Stimulated activated CD4-positive, alpha-beta T cell treated with anti-CD3 and anti-CD28 coated beads, TNF-alpha, amount 100 ng/mL, for 48 hours (primary cell): ENCODE results near the gene SLC2A13.

Experiments
- DNase-seq, 3 donors: peaks; one replicate each; pipeline ENCODE4 v3.0.0-alpha.2; 2020; ENCODE audit warnings: low read depth in 3 of 3

The SLC2A13 gene

GRCh38 chr12:40105515-40106201 is at the start of gene SLC2A13:
TSS of gene SLC2A13 (minus strand) at chr12:40106081. CDS start at chr12:40105808, 273 bp downstream.
- DNase-seq, result peak; percentile 40 to 63 (median 53)

DNA sequence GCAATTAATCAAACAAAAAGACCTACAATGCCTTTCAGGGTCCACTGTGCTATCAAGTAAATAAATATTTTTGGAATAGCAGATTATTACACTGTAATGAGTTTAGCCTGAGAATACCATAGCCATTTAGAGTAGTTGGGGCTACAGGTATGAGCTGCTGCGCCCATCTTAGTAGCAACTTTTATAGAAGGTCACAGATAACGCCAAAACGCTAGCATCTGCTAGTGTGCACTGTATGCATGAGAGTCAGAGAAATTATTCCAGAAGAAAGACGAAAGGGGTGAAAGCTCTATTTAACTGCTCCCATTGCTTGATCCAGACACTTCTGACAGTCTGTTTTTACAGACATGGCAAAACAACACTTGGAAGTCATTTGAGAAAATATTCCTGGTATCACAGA is 48.5 kb upstream of the SLC2A13 start:
- no peak for DNase-seq

DNA sequence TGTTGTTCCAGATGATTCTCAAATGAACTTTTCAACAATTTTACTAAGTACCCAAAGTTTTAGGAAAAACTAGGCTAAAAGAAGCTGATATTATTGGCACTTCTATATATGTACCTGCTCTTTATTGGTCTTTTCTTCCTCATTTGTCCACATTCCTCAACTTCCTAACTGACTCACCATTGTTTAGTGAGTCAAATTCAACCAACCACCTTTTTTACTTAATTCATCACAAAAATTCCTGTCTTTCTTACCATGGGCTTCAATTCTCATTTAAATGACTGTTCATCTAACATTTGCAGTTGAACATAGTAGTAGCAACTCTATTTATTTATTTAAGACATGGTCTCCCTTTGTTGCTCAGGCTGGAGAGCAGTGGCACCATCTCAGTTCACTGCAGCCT is 47.6 kb upstream of the SLC2A13 start:
- DNase-seq, result no peak

DNA sequence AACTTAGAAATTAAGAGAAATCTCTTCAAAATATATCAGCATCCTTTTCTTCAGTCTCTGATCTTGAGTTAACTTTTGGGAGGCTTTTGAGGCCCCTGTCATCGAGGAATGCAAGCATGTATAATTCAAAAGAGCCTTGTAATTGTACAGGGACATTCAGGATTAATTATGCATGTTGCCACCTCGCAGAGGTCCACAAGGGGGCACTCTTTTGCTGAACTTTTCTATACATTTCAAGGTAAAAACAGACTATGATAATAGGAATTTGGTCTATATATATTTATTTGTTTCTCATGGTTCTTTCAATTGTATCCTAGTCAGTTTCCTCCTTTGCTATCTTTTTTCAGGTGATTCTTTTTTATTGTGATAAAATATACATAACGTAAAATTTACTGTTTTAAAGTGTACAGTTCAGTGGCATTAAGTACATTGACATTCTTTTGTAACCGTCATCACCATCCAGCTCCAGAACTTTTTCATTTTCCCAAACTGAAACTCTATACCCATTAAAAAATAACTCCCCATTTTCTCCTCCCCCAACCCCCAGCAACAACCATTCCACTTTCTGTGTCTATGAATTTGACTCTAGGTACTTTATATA is 47.0 kb upstream of the SLC2A13 start:
- DNase-seq, result peak in 2 of 3 donors; percentile 24 to 29

DNA sequence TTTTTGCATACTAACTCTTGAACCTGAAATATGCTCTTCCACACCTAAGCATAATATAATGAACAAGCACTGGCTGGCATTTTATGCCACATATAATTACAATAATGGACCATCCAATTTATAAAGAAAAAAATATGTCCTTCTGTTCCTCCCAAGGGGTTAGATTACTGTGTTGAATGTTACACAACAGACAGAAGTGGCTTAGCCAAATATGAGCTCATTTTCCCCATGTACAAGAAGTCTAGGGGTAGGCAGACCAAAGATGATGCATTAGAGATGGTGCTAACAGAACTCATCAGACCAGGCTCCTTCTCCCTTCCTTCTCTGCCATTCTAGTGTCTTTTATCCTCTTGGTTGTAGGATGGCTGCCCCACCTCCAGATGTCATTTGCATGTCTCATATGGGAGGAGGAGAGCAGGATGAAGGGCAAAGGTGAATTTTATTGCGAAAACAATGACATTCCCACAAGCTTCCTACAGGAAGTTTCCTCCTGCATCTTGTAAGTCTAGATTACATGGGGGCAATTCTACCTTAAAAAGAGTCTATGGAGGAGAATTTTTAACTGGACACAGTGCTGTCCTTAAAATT is 43.9 kb upstream of the SLC2A13 start:
- no peak for DNase-seq

GRCh38 chr12:40146800-40147797 is 41.2 kb upstream of the SLC2A13 start:
- no peak for DNase-seq

- no peak for DNase-seq
These were observed 40.0 kb upstream of the SLC2A13 start for GRCh38 chr12:40145896-40146295.

DNA sequence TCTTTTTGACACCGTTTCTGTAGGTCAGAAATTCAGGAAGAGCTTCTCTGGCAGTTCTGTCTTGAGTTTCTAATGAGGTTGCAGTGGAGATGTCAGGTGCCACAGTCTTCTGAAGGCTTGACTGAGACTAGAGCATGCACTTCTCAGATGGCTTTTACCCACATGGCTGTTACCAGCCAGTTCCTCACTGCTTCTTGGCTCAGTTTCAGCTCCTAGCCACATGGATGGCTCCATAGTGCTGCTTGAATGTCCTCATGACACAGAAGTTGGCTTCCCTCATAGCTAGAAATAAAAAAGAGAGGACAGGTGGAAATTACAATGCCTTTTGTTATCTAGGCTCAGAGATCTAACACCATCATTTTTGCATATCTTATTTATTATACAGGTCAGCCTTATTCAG is 38.1 kb upstream of the SLC2A13 start:
- no peak for DNase-seq

DNA sequence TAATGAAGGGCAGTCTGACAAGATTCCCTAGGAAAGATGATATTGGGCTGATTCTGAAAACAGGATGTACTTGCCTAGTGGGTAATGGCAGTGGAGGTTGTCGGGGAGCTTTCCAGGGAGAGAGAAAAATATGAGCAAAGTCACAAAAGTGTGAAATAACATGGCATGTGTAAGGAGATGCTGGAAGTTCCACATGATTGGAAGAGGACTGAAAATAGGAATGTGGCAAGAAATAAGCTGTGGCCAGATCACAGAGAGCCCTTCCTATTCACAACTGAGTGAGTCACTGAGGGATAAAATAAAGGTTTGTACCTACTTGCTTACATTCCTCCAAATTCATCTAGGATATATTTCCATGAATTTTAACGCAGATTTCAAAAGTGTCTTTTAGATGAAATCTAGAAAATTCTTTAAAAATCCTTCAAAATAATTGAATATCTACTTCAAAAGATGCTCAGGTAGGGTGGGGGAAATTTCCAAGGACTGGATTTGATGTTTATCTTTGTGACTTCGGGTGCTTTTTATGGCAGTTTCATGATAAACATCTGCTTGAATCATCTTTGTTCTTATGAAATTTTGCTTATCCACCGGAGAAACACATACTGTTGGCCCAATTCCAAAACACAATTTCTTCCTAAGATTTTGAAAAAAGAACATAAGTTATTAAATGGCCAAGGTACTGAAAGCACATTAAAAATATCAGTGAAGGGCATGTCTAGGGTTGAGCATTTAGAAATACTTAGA is 36.3 kb upstream of the SLC2A13 start:
- DNase-seq, result no peak

DNA sequence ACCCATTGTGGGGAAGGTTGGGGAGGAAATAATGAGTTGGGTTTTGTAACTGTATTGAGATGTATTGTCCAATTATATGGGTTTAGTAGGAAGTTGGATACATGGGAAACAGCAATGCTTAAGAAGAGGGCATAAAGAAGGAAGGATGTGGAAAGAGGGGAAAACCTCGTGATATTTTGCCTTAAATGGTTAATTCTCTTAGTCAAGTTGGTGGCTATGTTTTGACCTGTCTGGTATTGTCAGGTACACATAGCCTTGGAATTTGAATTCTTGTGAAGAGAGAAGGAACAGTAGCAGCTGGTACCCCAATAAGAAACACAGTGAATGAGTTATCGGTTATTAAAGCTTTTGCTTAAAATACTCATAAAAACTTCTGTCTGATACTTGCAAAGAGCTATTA is 32.6 kb upstream of the SLC2A13 start:
- DNase-seq, result no peak

DNA sequence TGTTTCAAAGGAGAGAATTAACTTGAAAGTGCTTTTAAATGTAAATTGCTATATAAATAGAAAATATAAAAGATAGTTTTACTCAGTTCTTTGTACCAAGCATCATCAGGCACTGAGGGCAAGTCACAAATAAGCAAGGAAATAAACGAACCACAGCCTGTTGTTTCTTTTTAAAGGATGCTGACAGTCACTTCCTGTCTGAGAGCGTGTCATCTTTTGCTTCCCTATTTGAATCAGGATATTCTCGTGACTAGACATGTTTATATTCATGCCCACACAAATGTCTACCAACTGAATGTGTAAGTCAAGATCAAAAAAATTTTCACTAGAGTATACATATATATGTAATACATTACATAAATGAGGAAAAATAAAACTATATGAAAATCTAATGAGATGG is 31.4 kb upstream of the SLC2A13 start:
- no peak for DNase-seq

DNA sequence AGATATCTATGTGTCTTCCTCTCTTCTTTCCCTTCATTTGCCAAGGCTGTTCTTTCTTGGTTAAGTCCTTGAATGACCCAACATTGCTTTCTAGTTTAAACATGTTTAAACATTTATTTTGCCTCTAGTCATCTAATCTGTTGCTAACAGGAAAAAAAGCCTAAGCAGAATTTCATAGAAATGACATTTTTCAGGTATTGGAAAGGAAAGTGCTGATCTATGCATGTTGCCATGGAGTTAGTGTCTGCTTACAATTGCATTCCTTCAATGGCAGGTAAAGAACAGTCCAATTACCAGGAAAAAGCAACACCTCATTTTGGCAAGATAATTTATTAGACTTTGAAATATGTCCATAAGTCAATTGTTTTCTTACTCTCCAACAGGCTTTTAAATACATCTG is 21.5 kb upstream of the SLC2A13 start:
- no peak for DNase-seq

GRCh38 chr12:40123496-40123895 is 17.6 kb upstream of the SLC2A13 start:
- no peak for DNase-seq

DNA sequence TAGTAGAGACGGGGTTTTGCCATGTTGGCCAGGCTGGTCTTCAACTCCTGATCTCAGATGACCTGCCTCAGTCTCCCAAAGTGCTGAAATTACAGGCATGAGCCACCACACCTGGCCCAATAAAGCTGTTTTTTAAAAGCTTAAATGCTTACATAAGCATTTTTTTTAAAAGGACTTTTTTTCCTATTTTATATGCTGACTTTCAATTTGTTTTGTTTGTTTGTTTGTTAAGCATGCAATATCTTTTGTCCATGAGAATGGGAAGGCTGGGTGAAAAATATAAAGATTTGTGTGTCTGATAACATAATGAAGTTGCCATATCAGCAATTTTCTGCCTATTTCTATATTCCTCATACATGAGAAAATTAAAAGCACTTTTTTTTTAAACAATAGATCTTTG is 17.0 kb upstream of the SLC2A13 start:
- no peak for DNase-seq

DNA sequence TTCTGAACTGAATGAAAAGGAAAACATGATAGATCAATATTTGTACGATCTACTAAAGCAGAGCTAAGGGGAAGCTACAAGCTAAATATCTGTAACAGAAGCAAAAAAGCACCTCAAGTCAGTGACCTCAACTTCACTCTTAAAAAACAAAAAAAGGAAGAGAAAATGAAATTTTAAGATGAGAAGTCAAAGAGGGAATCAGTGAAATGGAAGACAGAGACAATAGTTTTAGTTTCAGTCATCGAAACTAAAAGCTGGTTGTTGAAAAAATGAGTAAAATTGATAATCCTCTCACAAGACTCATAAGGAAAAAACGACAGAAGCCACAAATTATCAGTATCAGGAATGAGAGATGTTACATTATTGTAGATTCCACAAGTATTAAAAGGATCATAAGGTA is 11.9 kb upstream of the SLC2A13 start:
- DNase-seq, result no peak

DNA sequence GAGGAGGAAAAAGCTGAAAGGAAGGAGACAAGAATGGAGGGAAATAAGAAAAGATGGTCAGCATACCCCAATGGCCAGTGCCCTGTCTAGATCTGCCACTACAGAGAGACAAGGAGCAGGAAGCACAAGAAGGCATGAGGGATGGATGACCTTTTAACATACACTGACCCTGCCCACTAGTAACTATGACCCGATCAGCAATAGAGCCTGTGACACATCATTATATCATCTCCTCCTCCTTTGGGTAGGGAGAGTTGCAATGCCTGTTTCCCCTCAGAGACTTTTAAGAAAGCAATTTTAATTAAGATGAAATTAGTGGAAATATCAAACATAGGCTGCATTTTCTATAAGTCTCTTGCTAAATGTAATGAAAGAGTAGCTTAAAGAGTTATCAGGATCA is 4.7 kb upstream of the SLC2A13 start:
- no peak for DNase-seq

DNA sequence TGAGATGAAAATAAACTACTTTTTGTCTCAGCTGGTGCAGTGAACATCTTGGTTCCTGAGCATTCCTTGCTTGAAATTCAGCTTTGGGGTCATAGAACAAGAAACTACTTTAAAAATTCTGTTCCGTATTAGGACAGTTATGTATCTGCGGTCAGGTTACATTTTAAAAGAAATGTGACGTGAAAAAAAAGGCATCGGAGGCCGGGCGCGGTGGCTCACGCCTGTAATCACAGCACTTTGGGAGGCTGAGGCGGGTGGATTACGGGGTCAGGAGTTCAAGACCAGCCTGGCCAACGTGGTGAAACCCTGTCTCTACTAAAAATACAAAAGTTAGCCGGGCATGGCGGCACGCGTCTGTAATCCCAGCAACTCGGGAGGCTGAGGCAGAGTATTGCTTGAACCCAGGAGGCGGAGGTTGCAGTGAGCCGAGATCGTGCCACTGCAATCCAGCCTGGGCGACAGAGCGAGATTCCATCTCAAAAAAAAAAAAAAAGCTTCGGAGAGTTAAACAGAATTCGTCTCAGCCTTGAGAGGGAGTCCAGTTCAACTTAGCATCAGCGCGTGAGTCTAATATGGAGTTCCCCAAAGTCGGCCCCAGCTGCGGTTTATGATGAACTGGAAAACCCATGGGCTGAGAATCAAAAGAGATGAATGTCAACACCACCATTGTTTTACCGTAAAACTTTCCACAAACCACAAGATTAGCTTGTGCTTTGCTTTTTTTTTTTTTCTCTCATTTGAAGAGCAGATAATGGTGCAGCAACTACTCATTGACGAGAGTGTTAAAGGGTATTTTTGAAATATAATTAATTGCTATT is 2.1 kb upstream of the SLC2A13 start:
- peak; percentile 16 to 26 (median 24) for DNase-seq

DNA sequence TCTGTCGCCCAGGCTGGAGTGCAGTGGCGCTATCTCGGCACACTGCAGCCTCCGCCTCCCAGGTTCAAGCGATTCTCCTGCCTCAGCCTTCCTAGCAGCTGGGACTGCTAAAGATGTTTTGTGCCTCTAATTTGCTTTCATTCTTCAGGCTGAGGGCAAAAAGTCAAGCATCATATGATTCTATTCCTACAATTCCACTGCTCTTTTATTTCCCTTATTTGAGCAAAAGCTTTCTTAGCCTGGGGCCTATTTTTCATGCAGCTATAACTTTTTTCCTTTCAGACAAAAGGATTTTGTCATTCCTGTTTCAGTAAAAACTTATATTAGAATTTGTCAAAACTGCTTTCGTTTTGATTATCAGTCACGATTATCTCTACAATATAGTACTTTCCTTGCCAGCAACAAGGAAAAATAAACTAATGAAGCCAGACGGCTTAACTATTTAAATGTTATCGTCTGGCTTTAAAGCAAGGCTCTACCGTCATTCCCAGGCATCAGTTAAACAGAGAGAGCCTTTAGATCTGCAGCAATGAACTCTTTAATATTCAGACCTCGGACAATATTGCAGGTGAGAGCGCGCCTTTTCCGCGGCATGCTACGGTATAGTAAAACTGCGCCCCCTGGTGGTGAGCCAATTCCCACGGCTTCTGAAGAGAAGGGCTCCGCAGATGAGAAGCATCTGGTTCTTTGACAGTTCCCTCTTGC is 1.4 kb upstream of the SLC2A13 start:
- peak; percentile 76 to 91 (median 82) for DNase-seq

DNA sequence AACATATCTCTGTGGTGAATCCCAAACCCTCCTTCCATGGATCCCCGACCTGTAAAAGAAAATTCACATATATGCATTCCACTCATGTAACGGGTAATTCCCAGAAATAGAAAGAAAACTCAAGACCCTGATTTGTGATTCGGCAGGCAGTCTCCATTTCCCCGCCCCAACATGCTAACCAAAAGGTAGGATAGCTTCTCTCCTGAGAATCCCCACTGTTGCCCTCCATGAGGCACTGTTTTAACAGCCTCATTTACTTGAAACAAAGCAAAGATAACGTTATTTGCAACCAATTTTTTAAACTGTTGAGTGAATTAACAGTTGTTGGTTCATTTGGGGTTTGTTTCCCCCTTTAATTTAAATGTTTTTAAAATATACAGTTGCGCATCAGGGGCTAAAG is 774 bp upstream of the SLC2A13 start:
- DNase-seq, result no peak

DNA sequence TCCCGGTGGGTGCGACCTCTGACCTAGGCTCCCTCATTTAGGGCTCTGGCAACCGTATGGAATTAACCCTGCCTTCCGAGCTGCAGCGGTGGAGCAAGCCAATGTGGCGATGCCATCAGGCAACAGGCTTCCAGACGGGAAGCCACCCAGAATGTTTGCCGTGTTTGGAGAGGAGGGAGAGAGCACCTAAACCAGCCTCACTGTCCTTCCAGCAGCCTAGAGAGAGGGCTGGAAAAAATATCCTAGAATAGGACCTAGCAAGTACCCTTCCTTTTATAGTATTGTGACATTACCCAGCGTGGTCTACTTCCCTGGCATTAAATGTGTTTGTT is 287 bp upstream of the SLC2A13 start:
- DNase-seq, result no peak
